GM12878 (cell line): Measurements from ENCODE around the gene BRD2. TPM values are rescaled to one million over a fixed set of nuclear protein-coding genes. Genes with fewer than 3 reads are reported as not detected.

Experiments
- ATAC-seq: fragments of 200-7000 bp; cut with Tn5 transposase; 3 replicates; pipeline ENCODE4 v1.9.1; 2020; ENCODE audit warnings: mild to moderate bottlenecking, moderate library complexity
- BruUV-seq: library from RNA; stranded (reverse); fragments of 400-500 nt; replicated peaks from 2 replicates; lab custom pipeline; 2021; lab: Mats Ljungman, UMichigan
- CTCF ChIA-PET: fragments of 300-600 bp; sonication (Branson Sonifier 250); formaldehyde crosslinking; extraction: SDS; loops from one replicate; lab custom pipeline; 2021; ENCODE audit warnings: inconsistent platforms; lab: Yijun Ruan, JAX
- POLR2A ChIA-PET: fragments of 350-600 bp; formaldehyde crosslinking; extraction: SDS; loops from one replicate; lab custom pipeline; 2021; ENCODE audit warnings: inconsistent platforms; lab: Charles Lee
- RAD21 ChIA-PET: fragments of 300-600 bp; sonication (Branson Sonifier 250); formaldehyde crosslinking; loops from one replicate; lab custom pipeline; 2023; ENCODE audit warnings: antibody characterized with exemption; ENCODE audit not compliant: unreplicated experiment; lab: Charles Lee
- SMC1A ChIA-PET: fragments of 300-600 bp; sonication (Branson Sonifier 250); formaldehyde crosslinking; loops from one replicate; lab custom pipeline; 2023; ENCODE audit not compliant: unreplicated experiment, uncharacterized antibody; lab: Charles Lee
- DNase-seq: peaks from one replicate; pipeline ENCODE4 v3.0.0-alpha.2; 2011; ENCODE audit warnings: low read depth, low spot score
- FAIRE-seq: peaks from 3 replicates; lab custom pipeline; 2011; peaks lifted over from hg19 to GRCh38; lab: Jason Lieb, UNC
- H2AFZ ChIP-seq: 2 replicates; pipeline ENCODE4 v1.6.0; 2011; ENCODE audit warnings: low read depth, low read length, control low read depth; ENCODE audit not compliant: control insufficient read depth
- H3K27ac ChIP-seq: 2 replicates; pipeline ENCODE4 v1.5.1; 2011; ENCODE audit warnings: control low read depth; ENCODE audit not compliant: control insufficient read depth, insufficient read depth
- H3K27me3 ChIP-seq, 2 experiments: replicated peaks in 1 of 2; 2 replicates each; pipeline versions ENCODE4 v1.6.0 to v1.6.1; 2011; ENCODE audit warnings: low read length in 1 of 2; ENCODE audit not compliant: control insufficient read depth in 2 of 2, insufficient read depth in 2 of 2
- H3K36me3 ChIP-seq, 2 experiments: 2 replicates each; pipeline ENCODE4 v1.5.1; 2011; ENCODE audit warnings: low read length in 1 of 2; ENCODE audit not compliant: control insufficient read depth in 2 of 2, insufficient read depth in 2 of 2
- H3K4me1 ChIP-seq: 2 replicates; pipeline ENCODE4 v1.6.1; 2011; ENCODE audit warnings: mild to moderate bottlenecking, low read length, moderate library complexity, mixed read lengths; ENCODE audit not compliant: control insufficient read depth, insufficient read depth
- H3K4me2 ChIP-seq: 2 replicates; pipeline ENCODE4 v1.6.0; 2011; ENCODE audit warnings: control low read depth; ENCODE audit not compliant: control insufficient read depth, insufficient read depth
- H3K4me3 ChIP-seq: fragments of 200-600 bp; sonication (generic); 2 replicates; pipeline ENCODE4 v1.5.1; 2016
- H3K79me2 ChIP-seq: 2 replicates; pipeline ENCODE4 v1.6.0; 2011; ENCODE audit warnings: low read length; ENCODE audit not compliant: control insufficient read depth, insufficient read depth
- H3K9ac ChIP-seq: 2 replicates; pipeline ENCODE4 v1.8.0; 2011; ENCODE audit warnings: low read length, control low read depth, mixed read lengths; ENCODE audit not compliant: control insufficient read depth, insufficient read depth
- H3K9me3 ChIP-seq: replicated peaks from 3 replicates; pipeline ENCODE4 v1.5.1; 2011; ENCODE audit warnings: mild to moderate bottlenecking, low read length; ENCODE audit not compliant: control insufficient read depth, insufficient read depth
- H4K20me1 ChIP-seq: 2 replicates; pipeline ENCODE4 v1.6.0; 2011; ENCODE audit not compliant: control insufficient read depth, insufficient read depth
- CBFB ChIP-seq: IDR thresholded peaks from 2 replicates; pipeline ENCODE4 v1.6.1; 2016; ENCODE audit warnings: antibody characterized with exemption, low read depth
- CREB1 ChIP-seq: IDR thresholded peaks from 2 replicates; pipeline ENCODE4 v1.6.1; 2012; ENCODE audit warnings: low read depth, mild to moderate bottlenecking, inconsistent platforms
- DPF2 ChIP-seq: fragments of 450-650 bp; IDR thresholded peaks from 2 replicates; pipeline ENCODE4 v1.6.1; 2017; ENCODE audit warnings: mild to moderate bottlenecking
- GATAD2B ChIP-seq: fragments of 450-650 bp; conservative IDR thresholded peaks from 2 replicates; pipeline ENCODE4 v1.6.1; 2017; ENCODE audit warnings: low read depth, mild to moderate bottlenecking, moderate library complexity
- HDAC6 ChIP-seq: fragments of 200-600 bp; sonication (generic); IDR thresholded peaks from one replicate; pipeline ENCODE4 v1.8.0; 2017; ENCODE audit warnings: antibody characterized with exemption; ENCODE audit not compliant: unreplicated experiment
- JUNB ChIP-seq: IDR thresholded peaks from 2 replicates; pipeline ENCODE4 v1.6.1; 2016; ENCODE audit warnings: antibody characterized with exemption, mild to moderate bottlenecking
- MTA3 ChIP-seq: IDR thresholded peaks from 2 replicates; pipeline ENCODE4 v1.6.1; 2012; ENCODE audit warnings: low read length, inconsistent platforms, borderline replicate concordance
- NFYB ChIP-seq: IDR thresholded peaks from 2 replicates; pipeline ENCODE4 v1.6.1; 2011; ENCODE audit warnings: low read depth, mild to moderate bottlenecking, low read length, improper control_type of control experiment, moderate library complexity; ENCODE audit not compliant: insufficient read depth
- NR2F1 ChIP-seq: fragments of 450-650 bp; conservative IDR thresholded peaks from 2 replicates; pipeline ENCODE4 v1.6.1; 2017; ENCODE audit warnings: mild to moderate bottlenecking
- PKNOX1 ChIP-seq: fragments of 450-650 bp; IDR thresholded peaks from 2 replicates; pipeline ENCODE4 v1.6.1; 2016; ENCODE audit warnings: mild to moderate bottlenecking
- RCOR1 ChIP-seq: conservative IDR thresholded peaks from 2 replicates; pipeline ENCODE4 v1.6.1; 2012; ENCODE audit warnings: low read depth, low read length, improper control_type of control experiment
- RFX5 ChIP-seq: IDR thresholded peaks from 2 replicates; pipeline ENCODE4 v1.6.1; 2011; ENCODE audit warnings: low read depth, low read length, improper control_type of control experiment
- SMAD1 ChIP-seq: fragments of 450-650 bp; IDR thresholded peaks from 2 replicates; pipeline ENCODE4 v1.6.1; 2018; ENCODE audit warnings: mild to moderate bottlenecking, low read depth; ENCODE audit not compliant: partially characterized antibody
- SMAD5 ChIP-seq: IDR thresholded peaks from 2 replicates; pipeline ENCODE4 v1.6.1; 2016; ENCODE audit warnings: antibody characterized with exemption, low read depth
- YY1 ChIP-seq: IDR thresholded peaks from 2 replicates; pipeline ENCODE4 v1.6.1; 2011; ENCODE audit warnings: low read depth, mild to moderate bottlenecking, low read length
- ZNF207 ChIP-seq: fragments of 450-650 bp; IDR thresholded peaks from 2 replicates; pipeline ENCODE4 v1.6.1; 2014; ENCODE audit warnings: antibody characterized with exemption, mild to moderate bottlenecking, borderline replicate concordance
- ZNF217 ChIP-seq: fragments of 450-650 bp; IDR thresholded peaks from 2 replicates; pipeline ENCODE4 v1.6.1; 2017; ENCODE audit warnings: antibody characterized with exemption, mild to moderate bottlenecking
- ZNF274 ChIP-seq: IDR thresholded peaks from one replicate; pipeline ENCODE4 v1.8.0; 2011; ENCODE audit not compliant: insufficient read length, insufficient read depth
- WGBS: methylation state at CpG from one replicate; pipeline ENCODE4 v1.1.6; 2016; ENCODE audit warnings: low lambda C conversion rate; ENCODE audit not compliant: insufficient replicate concordance, insufficient coverage; ENCODE audit errors: missing lambda C conversion rate; 5-methylcytosine and 5-hydroxymethylcytosine counted together
- in situ Hi-C: fragments of 300-500 bp; cut with MboI; formaldehyde crosslinking; loops from 9 replicates; pipeline ENCODE4 v1.14.3; 2018; ENCODE audit warnings: mixed read lengths
- intact Hi-C: fragments of 100-400 bp; cut with micrococcal nuclease; formaldehyde crosslinking; loops from one replicate; pipeline ENCODE4 v1.14.2; 2022; ENCODE audit not compliant: unreplicated experiment
- polyA plus RNA-seq, 11 experiments: library from polyadenylated mRNA; depleted of rRNA in 4 of 11; unstranded in 6 of 11; stranded (reverse) in 5 of 11; fragments of >200 nt; fragmentation: Nextera tagmentation in 4 of 11; fragmentation: Illumina TruSeq in 1 of 11; extraction: Ambion mirVana in 4 of 11; extraction: Trizol in 1 of 11; gene quantifications; 1 replicate in 1 of 11; 2 replicates in 10 of 11; pipeline versions ENCODE4 v1.2.1 to v1.2.3, GENCODE V29; 2011 to 2016; ENCODE audit warnings: inconsistent platforms in 2 of 11, missing spikeins in 2 of 11, low read depth in 1 of 11
- total RNA-seq, 4 experiments: library from RNA; depleted of rRNA in 3 of 4; stranded (reverse); fragments of >200 nt in 3 of 4; fragmentation: Illumina TruSeq in 1 of 4; extraction: Trizol in 1 of 4; gene quantifications; 2 replicates each; pipeline versions ENCODE4 v1.2.1 to v1.2.3, GENCODE V29; 2013 to 2021
- TF ChIP-seq, protein P1 (sequence below): fragments of 450-650 bp; IDR thresholded peaks from 2 replicates; pipeline ENCODE4 v1.6.1; 2016; ENCODE audit warnings: mild to moderate bottlenecking
- TF ChIP-seq, protein P2 (sequence below): fragments of 150-350 bp; IDR thresholded peaks from 2 replicates; pipeline ENCODE4 v1.6.1; 2014; ENCODE audit warnings: mild to moderate bottlenecking, low read depth, low read length

Gene BRD2
- total and polyA plus RNA-seq, 10 of the 15 experiments (the other 5 are each of a cell fraction or from before 2014, with no cell fraction given) = 32.2 to 239 (median 139) TPM

GRCh38 chr6:33008944-33009861, 40.8 kb downstream of the BRD2 start, which contains the start of gene HLA-DOA:
Gene HLA-DOA (minus strand): TSS chr6:33009591.
- ChIA-PET SMC1A (interaction anchor here (0.7 to 12.9 kb wide), 21 partner anchors 9 to 240 kb away, joined by 3 to 139 read pairs (median 4); partner anchors contain the start of genes HLA-DPA1, HLA-DPB1 and TAP2), RAD21 (interaction anchor here (1.0 to 3.3 kb wide), 8 partner anchors 9 to 123 kb away, joined by 3 to 15 read pairs (median 6); partner anchors contain the start of genes HLA-DMA, HLA-DPA1 and HLA-DPB1), CTCF (interaction anchor here (1.0 to 12.3 kb wide), 16 partner anchors 8 to 239 kb away, joined by 3 to 281 read pairs (median 6); partner anchors contain the start of gene HLA-DPB1), POLR2A (interaction anchor here (0.6 to 14.8 kb wide), 15 partner anchors 11 to 156 kb away, joined by 3 to 240 read pairs (median 4); partner anchors contain the start of genes HLA-DMA, HLA-DPA1, HLA-DPB1 and TAP1)
- peak within 1 kb of the TSS; percentile 75 for H3K27ac ChIP-seq
- H3K27me3 ChIP-seq = no peaks in the 10 kb centered on the region
- H3K4me2 ChIP-seq = peak within 1 kb of the TSS; percentile 89
- H3K9me3 ChIP-seq = no peaks in the 10 kb centered on the region
- intact Hi-C loops (no loop called here), in situ Hi-C loops (no loop called here)
- H3K79me2 ChIP-seq = peaks cover 16% of the 10 kb centered on the region
- H2AFZ ChIP-seq = peak within 1 kb of the TSS; percentile 83
- DNase-seq (peak; percentile 75), FAIRE-seq (peak; percentile 100), ATAC-seq (peak; percentile 98)
- H4K20me1 ChIP-seq = no peaks in the 10 kb centered on the region
- peaks cover 15% of the 10 kb centered on the region for H3K4me1 ChIP-seq
- TSS peak; percentile 81 for BruUV-seq
- WGBS = 7% methylated on average over 24 of the region's 24 CpGs
- peak within 1 kb of the TSS; percentile 70 for H3K9ac ChIP-seq
- peak within 1 kb of the TSS; percentile 100 for H3K4me3 ChIP-seq
- H3K36me3 ChIP-seq = peaks cover 5 to 7% of the 10 kb centered on the region in 2 experiments; a peak in 3 of 4 replicates
- TF ChIP-seq ZNF217 (no peak), SMAD1 (peak; percentile 80), DPF2 (0 out of 2 replicates have a peak, but pooled peaks have one; percentile 20), ZNF207 (0 out of 2 replicates have a peak, but pooled peaks have one; percentile 31), NR2F1 (peak; percentile 65), YY1 (peak; percentile 85), SMAD5 (peak; percentile 96), HDAC6 (no peak), CREB1 (peak; percentile 95), NFYB (peak; percentile 43; the same call in 1 of the 2 replicates), CBFB (peak; percentile 62; the same call in 1 of the 2 replicates), PKNOX1 (no peak), GATAD2B (no peak), MTA3 (peak; percentile 81; the same call in 1 of the 2 replicates), RFX5 (peak; percentile 99), RCOR1 (0 out of 2 replicates have a peak, but pooled peaks have one; percentile 52), JUNB (no peak), ZNF274 (no peak)
- TF ChIP-seq, protein P1, sequence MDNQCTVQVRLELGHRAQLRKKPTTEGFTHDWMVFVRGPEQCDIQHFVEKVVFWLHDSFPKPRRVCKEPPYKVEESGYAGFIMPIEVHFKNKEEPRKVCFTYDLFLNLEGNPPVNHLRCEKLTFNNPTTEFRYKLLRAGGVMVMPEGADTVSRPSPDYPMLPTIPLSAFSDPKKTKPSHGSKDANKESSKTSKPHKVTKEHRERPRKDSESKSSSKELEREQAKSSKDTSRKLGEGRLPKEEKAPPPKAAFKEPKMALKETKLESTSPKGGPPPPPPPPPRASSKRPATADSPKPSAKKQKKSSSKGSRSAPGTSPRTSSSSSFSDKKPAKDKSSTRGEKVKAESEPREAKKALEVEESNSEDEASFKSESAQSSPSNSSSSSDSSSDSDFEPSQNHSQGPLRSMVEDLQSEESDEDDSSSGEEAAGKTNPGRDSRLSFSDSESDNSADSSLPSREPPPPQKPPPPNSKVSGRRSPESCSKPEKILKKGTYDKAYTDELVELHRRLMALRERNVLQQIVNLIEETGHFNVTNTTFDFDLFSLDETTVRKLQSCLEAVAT = peak; percentile 99
- TF ChIP-seq, protein P2, sequence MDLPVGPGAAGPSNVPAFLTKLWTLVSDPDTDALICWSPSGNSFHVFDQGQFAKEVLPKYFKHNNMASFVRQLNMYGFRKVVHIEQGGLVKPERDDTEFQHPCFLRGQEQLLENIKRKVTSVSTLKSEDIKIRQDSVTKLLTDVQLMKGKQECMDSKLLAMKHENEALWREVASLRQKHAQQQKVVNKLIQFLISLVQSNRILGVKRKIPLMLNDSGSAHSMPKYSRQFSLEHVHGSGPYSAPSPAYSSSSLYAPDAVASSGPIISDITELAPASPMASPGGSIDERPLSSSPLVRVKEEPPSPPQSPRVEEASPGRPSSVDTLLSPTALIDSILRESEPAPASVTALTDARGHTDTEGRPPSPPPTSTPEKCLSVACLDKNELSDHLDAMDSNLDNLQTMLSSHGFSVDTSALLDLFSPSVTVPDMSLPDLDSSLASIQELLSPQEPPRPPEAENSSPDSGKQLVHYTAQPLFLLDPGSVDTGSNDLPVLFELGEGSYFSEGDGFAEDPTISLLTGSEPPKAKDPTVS = no peak
